Left renal cortex interstitium (tissue), 4 donors: ENCODE measurements around the gene RANBP1. TPM values are rescaled to one million over a fixed set of nuclear protein-coding genes. Genes with fewer than 3 reads are reported as not detected.

ENCODE experiments used
- DNase-seq, 4 donors: peaks; one replicate each; pipeline ENCODE4 v3.0.0-alpha.2; 2013; ENCODE audit warnings: low read depth in 4 of 4, low spot score in 2 of 4, missing footprints in 1 of 4
- polyA plus RNA-seq, 4 donors: library from polyadenylated mRNA; unstranded; fragments of 120-200 nt; gene quantifications; one replicate each; pipeline ENCODE4 v1.2.1, GENCODE V29; 2013; ENCODE audit not compliant: insufficient read length in 4 of 4

Gene RANBP1
- polyA plus RNA-seq, 4 donors, result 169 to 211 (median 180) TPM

DNA sequence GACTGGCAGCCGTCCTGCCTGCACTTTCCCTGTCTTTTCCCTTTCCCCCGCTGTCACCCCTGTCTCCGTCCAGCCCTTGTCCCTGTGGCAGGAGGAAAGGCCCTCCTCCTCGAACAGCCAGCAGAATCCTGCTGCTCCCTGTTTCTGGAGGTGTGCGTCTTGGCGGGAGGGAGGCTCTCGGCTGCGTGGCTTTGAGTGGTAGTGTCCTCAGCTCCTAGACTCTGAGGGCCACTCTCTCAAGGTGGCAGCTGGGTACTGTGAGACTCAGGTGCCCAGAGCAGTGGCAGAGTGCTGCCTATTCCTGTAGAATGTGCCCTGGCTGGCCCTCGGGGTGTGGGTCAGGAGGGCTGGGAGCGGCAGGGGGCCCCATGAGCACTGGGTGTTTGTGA, 9.1 kb upstream of the RANBP1 start:
- no peak for DNase-seq

DNA sequence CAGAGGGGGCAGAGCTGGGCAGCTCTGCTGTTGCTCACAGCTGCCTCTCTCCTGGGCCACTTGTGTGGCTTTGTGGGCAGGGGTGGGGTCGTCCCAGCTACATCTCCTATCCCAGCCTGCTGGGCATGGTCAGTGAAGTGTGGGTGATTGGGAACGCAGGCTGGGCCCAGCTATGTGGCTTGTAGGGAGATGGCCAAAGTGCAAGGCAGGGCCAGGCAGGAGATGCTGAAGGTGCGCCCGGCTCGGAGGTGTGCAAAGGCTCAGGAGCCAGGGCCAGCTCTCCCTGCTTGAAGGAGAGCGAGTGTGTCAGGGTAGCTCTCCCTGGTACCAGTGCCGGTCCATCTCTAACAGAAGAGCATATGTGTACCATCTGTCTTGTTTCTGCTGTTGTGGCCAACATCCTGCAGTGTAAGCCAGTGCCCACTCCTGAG, 8.4 kb upstream of the RANBP1 start:
- no peak for DNase-seq

DNA sequence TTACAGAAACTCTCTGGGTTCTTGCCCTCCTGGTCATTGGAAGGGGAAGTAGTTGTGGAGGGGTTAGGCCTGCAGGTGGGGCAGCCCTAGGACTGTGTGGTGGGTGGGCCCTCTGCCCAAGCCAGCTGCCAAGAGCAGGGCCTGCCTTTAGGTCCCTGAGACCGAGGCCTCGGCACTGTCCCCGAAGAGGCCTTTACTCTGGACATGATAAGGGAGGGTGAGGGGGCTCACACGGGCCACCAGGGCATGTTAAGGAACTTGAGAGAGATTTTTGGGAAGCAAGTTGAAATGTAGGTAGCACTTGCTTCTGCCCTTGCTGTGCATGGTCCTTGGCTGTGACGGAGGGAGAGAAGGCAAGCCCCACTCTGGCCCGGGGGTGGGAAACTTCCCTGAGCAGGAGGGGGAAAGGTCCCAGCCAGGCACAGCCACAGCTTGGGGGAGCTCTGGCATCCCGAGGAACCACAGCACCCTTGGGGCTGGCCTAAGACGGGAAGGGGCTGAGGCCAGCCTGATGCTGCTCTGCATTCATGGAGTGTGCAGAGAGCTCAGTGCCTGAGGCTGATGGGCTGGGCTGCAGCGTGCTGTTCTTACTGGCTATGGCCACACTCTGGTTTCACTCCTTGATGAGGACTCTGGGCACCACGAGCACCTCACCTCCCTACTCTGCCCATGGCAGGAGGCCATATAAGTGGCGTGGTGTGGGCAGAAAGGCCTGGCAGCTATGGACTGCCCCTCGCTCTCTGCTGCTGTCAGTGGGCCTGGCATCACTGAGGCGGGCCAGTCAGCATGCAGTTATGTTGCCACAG, 7.8 kb upstream of the RANBP1 start:
- DNase-seq, result no peak

DNA sequence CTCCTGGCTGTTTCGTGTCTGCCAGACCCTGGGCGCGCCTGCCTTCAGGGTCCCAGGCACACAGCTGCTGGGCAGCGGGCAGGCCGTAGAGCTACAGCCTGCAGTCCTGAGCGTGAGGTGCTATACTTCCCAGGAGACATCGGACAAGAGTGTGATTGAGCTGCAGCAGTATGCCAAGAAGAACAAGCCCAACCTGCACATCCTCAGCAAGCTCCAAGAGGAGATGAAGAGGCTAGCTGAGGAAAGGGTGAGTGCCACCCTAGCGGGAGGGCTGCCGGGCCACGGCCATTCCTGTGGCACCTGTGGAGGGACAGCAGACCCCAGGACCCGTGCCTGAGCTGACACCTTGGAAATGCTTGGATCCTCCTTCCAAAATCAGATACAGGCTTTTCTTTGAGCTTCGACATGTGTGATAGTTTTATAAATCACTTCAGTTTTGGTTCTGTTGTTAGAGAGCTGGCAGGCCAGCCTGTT, 7.1 kb upstream of the RANBP1 start:
- no peak for DNase-seq

DNA sequence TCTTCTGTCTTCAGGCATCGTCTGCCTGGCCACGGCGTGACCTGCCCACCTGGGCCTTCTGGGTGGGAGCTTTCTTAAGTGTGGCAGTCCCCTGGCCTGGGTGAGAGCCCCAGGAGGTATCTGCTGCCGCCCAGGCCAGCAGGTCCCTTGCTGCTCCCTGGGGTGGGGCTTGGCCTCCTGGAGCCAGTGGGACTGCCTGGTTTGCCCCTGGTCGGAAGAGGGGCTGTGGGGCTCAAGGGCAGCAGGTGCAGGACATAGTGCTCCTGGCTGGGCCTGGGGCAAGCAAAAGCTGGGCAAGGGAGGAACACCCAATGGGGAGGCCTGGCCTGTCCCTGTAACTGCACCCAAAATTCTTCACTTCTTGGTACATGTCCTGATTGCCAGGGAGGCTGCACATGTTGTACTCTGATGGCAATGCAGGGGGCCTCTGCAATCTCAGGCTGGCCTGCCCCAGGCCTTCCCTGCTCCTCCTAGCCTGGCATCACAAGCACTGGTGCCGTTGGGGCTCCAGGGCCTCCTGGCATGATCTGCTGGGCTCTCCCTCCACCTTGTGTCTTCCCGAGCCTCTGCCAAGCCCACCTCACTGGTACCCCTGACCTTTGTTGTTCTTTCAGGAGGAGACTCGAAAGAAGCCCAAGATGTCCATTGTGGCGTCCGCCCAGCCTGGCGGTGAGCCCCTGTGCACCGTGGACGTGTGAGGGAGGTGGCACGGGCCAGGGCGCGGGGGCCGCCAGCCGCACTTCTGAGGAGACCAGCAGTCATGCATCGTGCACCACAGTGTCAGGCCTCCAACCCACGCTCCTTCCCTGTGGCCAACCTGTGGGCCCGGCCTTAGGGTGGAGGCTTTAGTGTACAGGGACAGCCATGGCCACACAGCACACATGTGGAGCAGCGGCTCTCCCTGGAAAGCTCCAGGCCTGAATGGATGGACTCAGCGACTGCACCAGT, 6.2 kb upstream of the RANBP1 start:
- DNase-seq, result no peak

DNA sequence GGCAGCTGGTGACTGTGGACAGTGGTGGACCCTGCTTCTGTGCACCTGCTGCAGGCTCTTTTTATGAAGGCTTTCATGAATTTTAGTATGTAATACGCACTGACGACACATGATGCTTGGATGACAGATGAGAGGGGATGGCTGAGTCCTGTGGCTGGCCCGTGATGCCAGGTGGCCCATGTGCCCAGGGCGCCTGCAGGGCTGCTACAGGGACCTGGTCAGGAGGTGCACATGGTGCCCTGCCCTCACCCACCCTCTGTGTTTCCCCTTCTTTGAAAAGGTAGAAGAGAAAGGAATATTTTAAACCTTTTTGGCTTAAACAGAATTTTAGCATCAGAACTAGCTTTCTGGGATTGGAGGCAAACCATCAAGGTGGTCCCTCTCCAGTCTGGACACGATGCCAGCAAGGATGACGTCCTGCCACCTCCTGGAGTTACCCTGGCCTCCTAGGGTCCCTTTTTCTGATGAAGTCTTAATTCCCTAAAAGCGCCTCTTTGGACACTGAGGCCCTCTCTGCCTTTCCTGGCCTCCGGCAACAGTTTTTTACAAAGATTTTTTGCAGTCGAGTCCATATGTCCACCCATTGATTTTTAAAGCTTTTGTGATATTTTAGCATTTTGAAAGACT, 5.4 kb upstream of the RANBP1 start:
- no peak for DNase-seq

DNA sequence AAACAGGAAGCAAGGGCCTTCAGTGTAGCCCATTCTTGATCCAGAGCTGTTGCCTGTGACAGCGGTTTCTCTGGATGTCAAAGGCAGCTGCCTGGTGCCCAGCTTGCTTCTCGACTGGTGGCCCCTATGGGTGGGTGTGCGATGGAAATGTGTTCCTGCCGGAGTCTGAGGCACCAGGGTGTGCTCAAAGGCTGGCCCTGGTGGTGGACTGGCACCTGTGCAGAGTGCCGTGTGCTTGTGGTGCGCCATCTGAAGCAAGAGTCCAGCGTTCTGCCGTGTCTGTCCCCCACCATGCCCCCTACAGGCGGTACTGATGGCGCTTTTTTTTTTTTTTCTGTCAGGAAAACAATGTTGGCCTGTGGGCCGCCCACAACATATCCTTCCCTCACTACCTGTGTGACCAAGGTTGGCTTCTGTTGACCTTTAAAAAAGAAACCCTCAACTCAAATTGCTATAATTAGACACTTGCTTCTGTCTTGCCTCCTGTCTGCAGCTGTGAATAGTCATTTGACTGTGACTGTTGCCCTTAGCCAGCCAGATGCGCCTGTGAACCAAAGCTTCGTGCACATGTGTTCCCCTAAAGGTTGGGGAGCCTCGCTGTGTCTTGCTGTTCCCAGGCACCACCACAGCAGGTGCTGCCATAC, 4.7 kb upstream of the RANBP1 start:
- DNase-seq, result no peak

DNA sequence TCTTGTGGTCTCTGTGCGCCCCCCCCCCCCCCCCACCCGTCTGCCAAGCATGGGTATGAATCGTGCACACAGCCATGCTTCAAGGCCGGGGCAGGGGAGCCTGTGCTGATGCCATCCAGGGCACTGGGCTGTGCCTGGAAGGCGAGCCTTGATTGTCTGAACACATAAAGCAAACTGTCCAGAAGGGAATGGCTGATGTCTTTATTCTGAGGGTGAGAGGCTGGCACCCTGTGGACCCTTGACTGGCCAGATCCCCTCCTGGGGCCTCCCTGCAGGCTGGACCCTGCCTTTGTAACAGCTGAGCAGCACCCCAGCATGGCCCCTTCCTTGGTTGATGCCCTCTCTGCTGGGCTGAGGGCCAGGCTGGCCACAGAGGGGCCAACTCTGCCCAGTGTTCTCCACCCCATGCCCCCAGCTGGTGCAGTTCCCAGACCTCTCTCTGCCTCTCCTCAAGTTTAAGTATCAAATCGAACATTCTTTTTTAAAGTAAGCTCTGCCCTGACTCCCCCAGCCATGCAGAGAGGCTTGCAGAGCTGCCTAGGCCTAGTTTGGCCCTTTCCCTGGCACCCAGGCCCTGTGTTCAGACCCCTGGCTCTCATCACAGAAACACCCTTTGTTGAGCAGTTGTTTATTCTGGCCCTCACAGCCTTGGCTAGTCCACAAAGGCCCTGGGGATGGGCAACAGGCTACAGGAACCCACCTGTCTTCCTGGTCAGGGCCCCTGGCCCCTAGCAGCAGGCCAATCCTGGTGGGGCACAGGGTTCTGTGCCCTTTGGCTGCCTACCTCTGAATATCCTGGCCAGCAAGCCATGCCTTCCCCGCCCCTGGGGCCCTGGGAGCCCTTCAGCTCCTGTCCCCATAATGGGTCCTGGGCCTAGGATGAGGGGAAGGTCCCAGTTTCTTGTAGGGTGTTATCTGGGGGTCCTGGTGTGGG, 3.9 kb upstream of the RANBP1 start:
- no peak for DNase-seq

DNA sequence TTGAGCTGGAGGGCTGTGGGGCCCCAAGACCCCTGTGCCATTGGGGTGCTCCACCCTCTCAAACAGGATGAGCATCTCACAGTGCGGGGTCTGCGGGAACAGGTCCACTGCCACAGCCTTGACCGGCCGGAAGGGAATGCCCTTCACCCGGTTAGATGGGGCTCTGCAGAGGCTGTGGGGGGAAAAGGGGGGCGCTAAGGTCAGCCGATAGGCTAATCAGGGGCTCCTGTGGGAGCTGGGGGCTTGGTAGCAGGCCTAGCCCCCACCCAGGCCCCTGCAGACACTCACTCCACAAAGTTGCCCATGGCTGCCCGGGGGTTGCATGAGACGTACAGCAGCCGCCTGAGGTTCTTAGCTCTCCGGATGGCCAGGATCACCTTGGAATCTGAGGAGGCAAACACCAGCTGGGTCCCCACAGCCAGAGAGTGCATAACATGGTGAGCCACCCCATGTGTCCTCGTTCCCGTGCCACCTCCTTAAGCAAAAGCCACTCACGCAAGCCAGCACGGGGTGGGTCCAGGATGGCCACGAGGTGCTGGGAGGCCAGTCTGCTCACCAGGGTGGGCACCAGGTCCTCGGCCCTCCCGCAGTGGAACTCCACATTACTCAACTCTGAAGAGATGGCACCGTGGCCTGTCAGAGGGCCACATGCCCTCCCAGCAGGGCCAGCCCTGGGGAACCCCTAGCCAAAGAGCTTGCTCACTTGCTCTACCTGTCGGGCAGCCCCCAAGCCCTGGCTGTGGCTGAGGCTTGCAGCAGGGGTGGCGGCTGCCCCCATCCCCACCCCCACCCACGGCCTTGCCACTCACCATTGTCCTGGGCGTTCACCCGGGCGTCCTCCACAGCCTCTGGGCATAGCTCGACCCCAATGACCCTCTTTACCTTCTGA, 3.0 kb upstream of the RANBP1 start:
- DNase-seq, result no peak

DNA sequence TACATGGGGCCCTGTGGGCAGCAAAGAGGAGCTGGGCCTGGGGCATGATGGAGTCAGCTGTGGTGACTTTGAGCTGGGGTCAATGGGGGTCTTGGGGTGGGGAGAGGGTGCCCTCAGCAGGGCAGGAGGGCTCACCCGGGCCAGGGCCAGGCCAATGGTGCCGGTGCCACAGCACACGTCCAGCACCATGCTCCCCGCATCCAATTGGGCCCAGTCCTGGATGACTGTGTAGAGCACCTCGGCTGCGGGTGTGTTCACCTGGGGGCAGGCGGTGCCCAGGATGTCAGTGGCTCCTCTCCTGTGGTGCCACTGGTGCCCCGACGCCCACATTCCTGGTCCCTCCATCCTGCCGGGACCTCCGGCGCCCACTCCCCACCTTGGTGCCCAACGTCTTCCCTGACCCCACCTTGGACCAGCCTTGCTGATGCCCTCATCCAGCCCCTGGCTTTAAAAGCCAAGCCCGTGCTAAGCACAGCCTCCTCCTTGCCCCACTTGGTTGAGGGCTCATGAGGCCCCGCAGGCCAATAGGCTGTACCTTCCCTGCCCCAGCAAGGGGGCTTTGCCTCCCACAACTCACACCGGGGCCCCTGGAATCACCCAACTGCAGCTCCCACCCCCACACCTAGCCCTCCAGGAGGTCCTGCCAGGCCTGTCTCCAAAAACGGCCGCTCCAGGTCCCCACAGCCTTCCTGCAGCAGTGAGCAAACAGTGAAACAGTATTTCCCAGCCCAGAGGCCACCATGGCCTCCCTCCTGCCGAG, 2.2 kb upstream of the RANBP1 start:
- no peak for DNase-seq

DNA sequence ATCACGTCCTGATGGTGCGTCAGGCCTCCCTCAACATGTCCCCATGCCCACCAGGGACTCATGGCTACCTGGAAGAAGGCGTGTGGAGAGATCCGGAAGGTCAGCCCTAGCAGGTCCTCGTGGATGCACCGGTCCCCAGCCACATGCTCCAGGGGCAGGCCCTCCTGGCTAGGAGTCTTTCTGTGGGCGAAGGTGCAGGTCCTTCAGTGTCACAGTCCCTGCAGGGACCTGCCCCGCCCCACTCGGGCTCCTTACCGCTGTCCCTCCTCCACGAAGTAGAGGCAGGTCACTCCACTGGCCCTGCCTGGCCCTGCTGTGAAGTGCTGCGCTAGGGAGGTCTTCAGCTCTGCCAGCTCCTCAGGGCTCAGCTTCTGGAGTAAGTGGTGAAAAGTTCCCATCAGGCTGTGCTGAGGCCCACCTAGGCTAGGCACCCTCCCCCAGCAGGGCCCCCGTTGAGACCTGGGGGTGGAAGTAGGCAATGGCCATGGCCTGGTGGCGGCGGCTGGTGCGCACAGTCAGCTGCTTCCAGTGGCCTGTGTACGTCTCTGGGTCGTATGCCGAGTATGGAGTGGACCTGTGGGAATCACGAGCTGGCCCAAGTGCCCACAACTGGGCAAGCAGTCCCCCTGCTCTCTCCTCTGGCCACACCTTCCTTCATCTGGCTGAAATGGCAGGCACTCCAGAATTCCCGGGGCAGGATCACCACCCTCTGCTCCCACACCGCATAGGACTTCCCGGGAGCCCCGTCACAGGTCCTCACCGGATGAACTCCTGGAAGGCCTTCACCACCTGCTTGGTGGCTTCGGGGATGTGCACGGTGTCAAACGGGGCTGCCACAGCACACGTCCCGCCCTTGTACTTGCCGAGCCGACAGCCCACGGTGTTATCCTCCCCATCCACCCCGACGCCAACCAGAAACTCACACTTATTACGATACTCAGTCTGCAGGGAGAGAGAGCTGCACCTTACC, 1.1 kb upstream of the RANBP1 start:
- no peak for DNase-seq

DNA sequence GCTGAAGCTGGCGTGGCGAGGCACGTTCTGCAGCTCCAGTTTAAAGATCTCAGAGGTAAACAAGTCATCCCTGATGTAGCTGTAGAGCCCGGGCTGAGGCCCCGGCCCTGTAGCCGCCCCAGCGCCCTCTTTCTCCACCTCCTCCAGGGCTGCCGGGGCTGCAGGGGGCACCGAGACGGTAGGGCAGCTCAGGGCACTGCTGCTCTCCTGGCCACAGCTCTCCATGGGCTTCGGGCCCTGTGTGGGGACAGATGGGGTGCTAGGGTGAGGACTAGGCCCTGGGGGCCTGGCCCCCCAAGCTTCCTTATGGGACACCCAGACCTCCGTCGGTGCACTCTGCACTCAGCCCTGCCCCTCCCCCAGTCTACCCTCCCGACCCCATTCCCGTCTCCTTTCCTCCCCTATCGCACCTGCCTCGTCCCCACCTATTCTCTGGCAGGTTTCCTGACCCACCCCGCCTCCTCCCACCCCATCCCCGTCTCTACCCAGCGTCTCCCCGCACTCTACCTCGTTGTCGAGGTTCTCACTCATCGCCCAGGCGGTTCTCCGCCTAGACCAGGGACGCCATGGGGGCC, 559 bp downstream of the RANBP1 start:
- DNase-seq, result no peak

DNA sequence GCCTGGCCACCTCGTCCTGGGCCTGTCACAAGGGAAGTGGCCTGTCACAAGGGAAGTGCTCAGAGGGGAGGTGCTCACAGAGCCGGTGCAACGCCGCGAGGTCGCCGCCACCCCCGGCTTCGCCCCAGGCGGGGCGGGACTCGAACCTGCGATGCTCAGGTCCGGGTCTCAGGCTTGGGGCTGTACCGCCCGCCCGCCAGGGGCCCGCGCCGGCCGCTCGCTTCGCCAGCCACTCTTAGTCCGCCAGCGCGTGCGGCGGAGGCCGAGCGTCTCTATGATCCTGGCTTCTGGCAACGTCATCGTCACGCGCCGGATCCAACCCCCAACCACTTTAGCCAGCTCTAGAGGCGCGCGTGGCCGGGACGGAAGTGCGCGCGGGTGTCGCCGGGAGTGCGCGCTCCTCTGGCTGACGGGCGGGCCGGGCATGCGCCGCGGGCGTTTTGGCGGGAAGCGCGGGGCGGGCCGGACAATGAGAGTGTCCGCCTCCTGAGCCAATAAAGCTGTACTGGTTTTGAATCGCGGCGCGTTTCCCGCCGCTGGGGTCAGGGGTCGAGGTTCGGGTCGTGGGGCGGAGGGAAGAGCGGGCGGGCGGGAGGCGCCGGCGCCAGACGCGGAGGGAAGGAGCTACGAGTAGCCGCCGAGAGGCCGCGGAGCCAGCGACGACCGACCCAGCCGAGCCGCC, 1.2 kb downstream of the RANBP1 start, which contains the start of gene TRMT2A:
TRMT2A (minus strand) TSS at position 276 of the 682 bp plus-strand sequence. CDS start 320 bp downstream, outside the sequence.
- peak; percentile 83 to 98 (median 96) for DNase-seq

DNA sequence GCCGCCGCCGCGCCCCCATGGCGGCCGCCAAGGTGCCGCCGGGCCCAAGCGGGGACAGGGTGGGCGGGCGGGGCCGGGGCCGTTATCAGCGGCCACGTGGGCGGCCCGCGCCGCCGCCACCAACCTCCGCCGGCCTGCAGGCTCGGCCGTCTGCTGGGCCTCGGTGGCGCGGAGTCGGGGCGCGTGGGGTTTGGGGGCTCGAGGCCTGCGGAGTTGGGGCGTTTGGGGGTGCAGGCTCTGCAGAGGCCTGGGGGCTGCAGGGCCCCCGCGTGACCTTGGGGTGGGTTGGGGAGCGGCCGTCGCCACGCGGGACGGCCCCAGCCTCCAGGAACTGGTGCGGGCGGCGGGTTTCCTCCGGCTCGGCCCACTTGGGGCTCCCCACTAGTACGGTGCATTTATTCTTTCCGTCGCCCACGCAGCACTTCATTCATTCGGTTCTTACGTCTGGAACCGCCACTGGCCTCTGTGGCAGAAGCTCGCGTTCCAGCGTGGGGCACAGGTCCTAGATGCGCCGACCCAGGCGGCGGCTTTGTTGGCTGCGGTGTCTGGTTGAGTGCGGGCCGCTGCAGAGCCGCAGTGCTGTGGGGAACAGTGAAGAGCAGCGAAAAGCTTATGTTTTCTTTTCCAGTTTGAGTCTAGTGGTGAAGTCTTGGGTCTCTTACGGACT, 1.9 kb downstream of the RANBP1 start:
- DNase-seq, result no peak
